CD8-positive, alpha-beta memory T cell (primary cell): ENCODE results near the gene RAI1. TPM values are rescaled to one million over a fixed set of nuclear protein-coding genes. Genes with fewer than 3 reads are reported as not detected.

Source experiments
- CTCF ChIA-PET: fragments of 350-600 bp; sonication (Branson Sonifier 250); formaldehyde crosslinking; loops from one replicate; lab custom pipeline; 2021; ENCODE audit warnings: antibody characterized with exemption; lab: Charles Lee
- POLR2A ChIA-PET: fragments of 350-600 bp; sonication (Branson Sonifier 250); formaldehyde crosslinking; loops from one replicate; lab custom pipeline; 2021; ENCODE audit warnings: antibody characterized with exemption; lab: Charles Lee
- DNase-seq, 5 donors: peaks; one replicate each; pipeline versions ENCODE4 v3.0.0 to v3.0.0-alpha.2; 2020 to 2022; ENCODE audit warnings: mixed read lengths in 1 of 5
- H3K27ac ChIP-seq: one replicate; pipeline ENCODE4 v1.7.0; 2013; ENCODE audit warnings: low read depth, mild to moderate bottlenecking, low read length, moderate library complexity
- H3K27me3 ChIP-seq: 2 replicates; pipeline ENCODE4 v1.7.0; 2013; ENCODE audit warnings: low read length, mild to moderate bottlenecking; ENCODE audit not compliant: insufficient read depth, poor library complexity, severe bottlenecking
- H3K36me3 ChIP-seq: 2 replicates; pipeline ENCODE4 v1.7.0; 2013; ENCODE audit warnings: mild to moderate bottlenecking, low read length, moderate library complexity; ENCODE audit not compliant: insufficient read depth
- H3K4me1 ChIP-seq: 2 replicates; pipeline ENCODE4 v1.7.0; 2013; ENCODE audit warnings: mild to moderate bottlenecking, low read length, moderate library complexity; ENCODE audit not compliant: insufficient read depth
- H3K4me3 ChIP-seq: 2 replicates; pipeline ENCODE4 v1.7.0; 2013; ENCODE audit warnings: mild to moderate bottlenecking, low read length
- H3K9me3 ChIP-seq: 2 replicates; pipeline ENCODE4 v1.7.0; 2013; ENCODE audit warnings: mild to moderate bottlenecking, low read length
- H3K27ac Mint-ChIP-seq, 8 donors: one replicate each; pipeline ENCODE4 v1.8.0; 2020 to 2021; ENCODE audit warnings: mixed read lengths in 8 of 8, mild to moderate bottlenecking in 6 of 8, inconsistent platforms in 3 of 8, moderate library complexity in 3 of 8
- H3K27me3 Mint-ChIP-seq, 2 donors: one replicate each; pipeline ENCODE4 v1.8.0; 2020 to 2021; ENCODE audit warnings: mixed read lengths in 2 of 2, mild to moderate bottlenecking in 1 of 2, moderate library complexity in 1 of 2
- H3K36me3 Mint-ChIP-seq, 3 donors: one replicate each; pipeline ENCODE4 v1.8.0; 2020 to 2021; ENCODE audit warnings: mixed read lengths in 3 of 3, inconsistent platforms in 1 of 3, mild to moderate bottlenecking in 1 of 3
- H3K4me1 Mint-ChIP-seq, 3 donors: one replicate each; pipeline ENCODE4 v1.8.0; 2020 to 2021; ENCODE audit warnings: mixed read lengths in 3 of 3, inconsistent platforms in 1 of 3, mild to moderate bottlenecking in 1 of 3
- H3K4me3 Mint-ChIP-seq, 7 donors: one replicate each; pipeline ENCODE4 v1.8.0; 2020 to 2021; ENCODE audit warnings: mixed read lengths in 7 of 7, mild to moderate bottlenecking in 6 of 7, moderate library complexity in 4 of 7, inconsistent platforms in 2 of 7
- H3K9me3 Mint-ChIP-seq, 5 donors: one replicate each; pipeline ENCODE4 v1.8.0; 2020 to 2022; ENCODE audit warnings: mixed read lengths in 5 of 5, mild to moderate bottlenecking in 3 of 5, moderate library complexity in 2 of 5, inconsistent platforms in 1 of 5
- polyA plus RNA-seq: library from polyadenylated mRNA; unstranded; fragments of 300-500 nt; fragmentation: Illumina TruSeq; gene quantifications from one replicate; pipeline ENCODE4 v1.2.3, GENCODE V29; 2021
- total RNA-seq, 2 experiments: library from RNA; stranded (reverse); gene quantifications; one replicate each; pipeline ENCODE4 v1.2.3, GENCODE V29; 2021

The RAI1 gene
- total and polyA plus RNA-seq, 3 experiments from 2014 or later, result 5.6 to 20.2 (median 19.7) TPM

DNA sequence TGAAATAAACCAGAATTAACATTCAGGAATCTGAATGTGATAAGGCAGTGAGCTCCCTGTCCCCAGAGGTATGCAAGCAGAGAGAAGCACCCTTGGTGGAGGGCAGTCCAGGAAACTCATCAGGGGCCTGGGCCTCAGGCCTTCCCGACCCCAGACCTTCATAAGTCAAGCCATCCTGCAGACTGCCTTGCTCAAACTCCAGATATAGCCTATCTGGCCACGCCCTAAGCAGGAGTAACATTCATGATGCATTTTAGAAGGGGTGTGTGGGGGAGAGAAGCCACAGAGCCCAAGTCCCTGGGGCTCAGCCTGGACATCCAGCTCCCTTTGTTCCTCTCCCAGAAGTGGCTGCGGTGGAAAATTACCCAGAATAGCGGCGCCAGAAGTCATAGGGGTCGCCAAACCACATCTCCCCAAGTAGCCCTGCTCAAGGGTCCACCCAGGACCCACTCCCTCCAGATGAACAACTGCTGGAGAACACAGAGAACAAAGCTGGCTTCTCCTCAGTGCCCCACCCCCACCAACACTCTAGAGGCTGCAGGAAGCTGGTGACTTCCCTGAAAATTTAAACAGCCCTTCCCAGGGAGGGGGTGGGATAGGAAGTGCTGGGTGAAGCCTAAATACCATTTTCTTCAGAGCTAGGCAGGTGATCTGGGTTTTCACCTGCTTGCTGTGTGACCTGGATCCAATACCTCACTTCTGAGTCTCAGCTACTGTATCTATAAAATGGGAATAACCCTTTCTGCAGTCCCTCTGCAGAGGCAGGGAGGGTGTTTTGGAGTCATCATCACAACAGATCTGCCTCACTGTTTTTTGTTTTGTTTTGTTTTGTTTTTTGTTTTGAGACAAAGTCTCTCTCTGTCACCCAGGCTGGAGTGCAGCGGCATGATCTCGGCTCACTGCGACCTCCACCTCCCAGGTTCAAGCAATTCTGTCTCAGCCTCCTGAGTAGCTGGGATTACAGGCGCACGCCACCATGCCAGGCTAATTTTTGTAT lies 157.0 kb downstream of the RAI1 start:
- H3K27ac Mint-ChIP-seq, result peak overlapping the region in 7 of 8 donors; percentile 95 to 99 (median 98)
- H3K27me3 ChIP-seq, result no peaks in the 10 kb centered on the region
- no peak for DNase-seq
- CTCF ChIA-PET, result interaction anchor here (0.9 to 1.3 kb wide), 3 partner anchors 11 to 25 kb away, joined by 4 to 5 read pairs (median 5); no protein-coding TSS in a partner anchor
- H3K4me1 Mint-ChIP-seq, result peaks cover 50 to 67% (median 52%) of the 10 kb centered on the region in 3 donors
- H3K4me1 ChIP-seq, result peaks cover 65% of the 10 kb centered on the region
- peak overlapping the region; percentile 74 to 94 (median 88) for H3K4me3 Mint-ChIP-seq
- no peaks in the 10 kb centered on the region for H3K36me3 ChIP-seq
- H3K9me3 ChIP-seq, result no peaks in the 10 kb centered on the region
- H3K36me3 Mint-ChIP-seq, result peaks cover 0 to 6% (median 0%) of the 10 kb centered on the region in 3 donors
- POLR2A ChIA-PET, result interaction anchor here (0.6 to 1.5 kb wide), 4 partner anchors 11 to 18 kb away, joined by 3 to 4 read pairs (median 3); no protein-coding TSS in a partner anchor
- H3K27ac ChIP-seq, result peak overlapping the region; percentile 97
- H3K27me3 Mint-ChIP-seq, result peaks cover 0 to 7% of the 10 kb centered on the region in 2 donors
- no peak overlapping the region for H3K4me3 ChIP-seq
- peaks cover 0 to 3% (median 0%) of the 10 kb centered on the region in 5 donors for H3K9me3 Mint-ChIP-seq

DNA sequence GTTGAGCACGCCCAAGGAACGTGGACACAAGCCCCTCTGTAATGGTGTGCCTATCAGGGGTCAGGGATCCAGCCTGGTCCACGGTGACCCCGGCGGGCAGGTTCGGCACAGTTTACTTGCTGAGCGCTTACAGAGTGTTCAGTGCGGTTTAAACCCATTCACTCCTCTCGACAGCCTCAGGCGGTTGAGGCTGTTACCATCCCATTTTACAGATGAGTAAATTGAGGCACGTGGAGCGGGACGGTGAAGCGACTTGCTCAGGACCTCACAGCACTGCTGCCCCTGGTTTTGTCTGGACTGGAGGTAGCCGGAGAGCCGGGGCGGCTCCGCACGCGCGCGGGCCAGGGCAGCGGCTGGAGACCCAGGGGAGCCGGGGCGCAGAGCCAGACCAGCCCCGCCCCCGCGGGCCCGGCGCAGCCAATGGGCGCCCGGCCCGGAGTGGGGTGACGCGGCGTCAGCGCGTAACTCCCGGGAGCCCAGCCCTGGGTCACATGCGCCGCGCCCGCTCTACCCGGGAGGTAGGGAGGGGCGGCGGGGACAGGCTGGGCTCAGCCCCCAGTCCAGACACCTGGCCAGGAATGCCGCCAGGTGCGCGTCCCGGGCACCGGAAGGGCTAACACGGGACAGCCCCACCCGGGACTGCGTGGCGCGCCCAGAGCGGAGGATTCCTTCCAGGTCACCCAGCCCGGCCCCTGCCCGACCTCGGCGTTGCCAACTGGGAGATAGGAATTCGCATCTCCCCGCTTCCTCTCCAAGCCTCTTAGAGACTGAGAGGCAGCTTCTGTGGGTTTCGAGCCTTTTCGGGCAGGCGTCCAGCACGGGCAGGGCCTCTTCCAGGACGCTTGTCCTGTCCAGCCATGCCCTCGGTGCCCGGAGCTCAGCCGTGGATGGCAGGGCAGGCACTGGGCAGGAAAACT lies 158.8 kb downstream of the RAI1 start:
- Histone ChIP-seq H3K4me3 (peak overlapping the region; percentile 75), H3K36me3 (no peaks in the 10 kb centered on the region), H3K4me1 (peaks cover 48% of the 10 kb centered on the region), H3K9me3 (no peaks in the 10 kb centered on the region), H3K27me3 (no peaks in the 10 kb centered on the region), H3K27ac (peak overlapping the region; percentile 97)
- Mint-ChIP-seq H3K27ac (peak overlapping the region; percentile 53 to 99 (median 92)), H3K9me3 (peaks cover 0 to 3% (median 0%) of the 10 kb centered on the region in 5 donors), H3K36me3 (peaks cover 0 to 2% (median 0%) of the 10 kb centered on the region in 3 donors), H3K27me3 (peaks cover 0 to 7% of the 10 kb centered on the region in 2 donors), H3K4me1 (peaks cover 33 to 49% (median 35%) of the 10 kb centered on the region in 3 donors), H3K4me3 (peak overlapping the region; percentile 69 to 88 (median 74))
- peak; percentile 75 to 81 (median 78) for DNase-seq
- POLR2A ChIA-PET, result interaction anchor here (0.5 to 1.1 kb wide), 2 partner anchors 9 to 14 kb away, joined by 3 to 6 read pairs; no protein-coding TSS in a partner anchor
- CTCF ChIA-PET, result interaction anchor here (1.2 to 1.7 kb wide), 2 partner anchors 10 to 35 kb away, joined by 5 to 8 read pairs; no protein-coding TSS in a partner anchor

DNA sequence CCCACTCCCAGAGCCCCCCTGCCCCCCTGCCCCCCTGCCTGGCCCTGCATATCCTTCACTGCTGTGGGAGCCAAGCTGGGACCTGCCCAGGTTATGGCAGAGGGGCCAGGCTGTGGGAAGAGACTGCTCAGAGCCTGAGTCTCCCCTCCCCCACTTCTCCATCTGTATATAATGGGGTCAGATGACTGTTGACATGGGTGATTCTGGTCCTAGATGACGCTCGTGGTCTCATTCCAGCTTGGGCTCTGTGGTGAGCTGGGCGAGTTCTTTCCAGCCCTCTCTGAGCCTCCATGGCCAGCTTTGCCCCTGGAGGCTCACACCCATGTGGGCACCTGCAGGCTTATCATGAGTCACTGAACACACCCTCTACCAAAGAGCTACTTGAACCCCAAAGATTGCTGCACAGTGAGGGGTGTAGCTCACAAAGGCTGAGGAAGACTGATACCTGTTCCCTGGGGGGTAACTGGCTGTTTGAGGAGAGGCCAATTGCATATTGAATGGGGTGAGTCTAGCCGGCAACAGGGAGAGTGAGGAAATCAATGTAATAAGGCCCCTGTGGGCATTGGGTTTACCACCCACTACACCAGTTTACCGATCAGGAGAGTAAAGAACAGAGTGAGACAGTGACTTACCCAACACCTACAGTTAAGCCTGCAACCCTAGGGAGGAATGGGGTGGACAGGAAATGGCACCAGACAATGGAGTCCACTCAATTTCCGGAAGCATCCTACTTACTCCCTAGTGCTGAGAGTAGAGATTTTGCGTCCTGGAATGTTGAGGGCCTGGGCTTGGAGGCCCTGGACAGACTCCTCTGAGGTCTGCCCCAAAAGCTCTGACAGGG lies 159.7 kb downstream of the RAI1 start:
- H3K36me3 Mint-ChIP-seq, result peaks cover 0 to 2% (median 0%) of the 10 kb centered on the region in 3 donors
- Histone ChIP-seq H3K36me3 (no peaks in the 10 kb centered on the region), H3K4me3 (no peak overlapping the region), H3K27me3 (no peaks in the 10 kb centered on the region), H3K9me3 (no peaks in the 10 kb centered on the region), H3K4me1 (peaks cover 39% of the 10 kb centered on the region), H3K27ac (peak overlapping the region; percentile 97)
- ChIA-PET POLR2A (interaction anchor here (0.5 to 1.4 kb wide), 3 partner anchors 8 to 19 kb away, joined by 3 to 6 read pairs (median 3); no protein-coding TSS in a partner anchor), CTCF (interaction anchor here (1.2 to 1.7 kb wide), 2 partner anchors 9 to 36 kb away, joined by 5 to 8 read pairs; no protein-coding TSS in a partner anchor)
- H3K4me3 Mint-ChIP-seq, result peak overlapping the region; percentile 14 to 91 (median 74)
- peak in 1 of 5 donors; percentile 32 for DNase-seq
- H3K27me3 Mint-ChIP-seq, result peaks cover 0 to 3% of the 10 kb centered on the region in 2 donors
- H3K4me1 Mint-ChIP-seq, result peaks cover 25 to 40% (median 26%) of the 10 kb centered on the region in 3 donors
- H3K9me3 Mint-ChIP-seq, result peaks cover 0 to 2% (median 0%) of the 10 kb centered on the region in 5 donors
- peak overlapping the region; percentile 46 to 95 (median 92) for H3K27ac Mint-ChIP-seq

DNA sequence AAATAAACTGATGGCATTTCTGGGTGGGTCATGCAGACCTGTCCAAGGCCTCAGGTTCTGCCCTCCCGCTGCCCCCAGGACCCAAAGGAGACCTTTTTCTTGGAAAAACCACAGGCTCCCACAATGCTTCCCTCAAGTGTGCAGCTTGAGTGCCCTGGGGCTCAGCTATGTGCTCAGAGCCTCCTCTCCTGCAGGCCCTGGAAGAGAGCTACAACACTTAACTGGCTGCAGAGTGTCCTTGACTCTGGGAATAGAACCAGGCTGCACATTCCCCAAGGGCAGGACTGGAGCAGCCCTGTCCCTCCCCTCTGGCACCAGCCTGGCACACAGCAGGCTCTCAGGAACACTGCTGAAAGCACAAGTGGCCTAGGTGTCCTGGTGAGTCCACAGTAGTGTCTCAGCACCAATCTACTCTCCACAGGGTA lies 160.4 kb downstream of the RAI1 start:
- Histone ChIP-seq H3K27me3 (no peaks in the 10 kb centered on the region), H3K27ac (peak overlapping the region; percentile 97), H3K9me3 (no peaks in the 10 kb centered on the region), H3K36me3 (no peaks in the 10 kb centered on the region), H3K4me1 (peaks cover 38% of the 10 kb centered on the region), H3K4me3 (no peak overlapping the region)
- no peak for DNase-seq
- peaks cover 0 to 2% of the 10 kb centered on the region in 2 donors for H3K27me3 Mint-ChIP-seq
- CTCF ChIA-PET, result interaction anchor here (1.2 to 1.7 kb wide), 3 partner anchors 8 to 36 kb away, joined by 3 to 8 read pairs (median 5); no protein-coding TSS in a partner anchor
- peak overlapping the region in 5 of 8 donors; percentile 46 to 95 (median 94) for H3K27ac Mint-ChIP-seq
- no peaks in the 10 kb centered on the region for H3K9me3 Mint-ChIP-seq
- H3K36me3 Mint-ChIP-seq, result peaks cover 0 to 4% (median 0%) of the 10 kb centered on the region in 3 donors
- POLR2A ChIA-PET, result interaction anchor here (1.1 to 1.4 kb wide), 2 partner anchors 8 to 19 kb away, joined by 3 to 6 read pairs; no protein-coding TSS in a partner anchor
- peaks cover 22 to 43% (median 24%) of the 10 kb centered on the region in 3 donors for H3K4me1 Mint-ChIP-seq
- H3K4me3 Mint-ChIP-seq, result peak overlapping the region in 4 of 7 donors; percentile 14 to 91 (median 76)

DNA sequence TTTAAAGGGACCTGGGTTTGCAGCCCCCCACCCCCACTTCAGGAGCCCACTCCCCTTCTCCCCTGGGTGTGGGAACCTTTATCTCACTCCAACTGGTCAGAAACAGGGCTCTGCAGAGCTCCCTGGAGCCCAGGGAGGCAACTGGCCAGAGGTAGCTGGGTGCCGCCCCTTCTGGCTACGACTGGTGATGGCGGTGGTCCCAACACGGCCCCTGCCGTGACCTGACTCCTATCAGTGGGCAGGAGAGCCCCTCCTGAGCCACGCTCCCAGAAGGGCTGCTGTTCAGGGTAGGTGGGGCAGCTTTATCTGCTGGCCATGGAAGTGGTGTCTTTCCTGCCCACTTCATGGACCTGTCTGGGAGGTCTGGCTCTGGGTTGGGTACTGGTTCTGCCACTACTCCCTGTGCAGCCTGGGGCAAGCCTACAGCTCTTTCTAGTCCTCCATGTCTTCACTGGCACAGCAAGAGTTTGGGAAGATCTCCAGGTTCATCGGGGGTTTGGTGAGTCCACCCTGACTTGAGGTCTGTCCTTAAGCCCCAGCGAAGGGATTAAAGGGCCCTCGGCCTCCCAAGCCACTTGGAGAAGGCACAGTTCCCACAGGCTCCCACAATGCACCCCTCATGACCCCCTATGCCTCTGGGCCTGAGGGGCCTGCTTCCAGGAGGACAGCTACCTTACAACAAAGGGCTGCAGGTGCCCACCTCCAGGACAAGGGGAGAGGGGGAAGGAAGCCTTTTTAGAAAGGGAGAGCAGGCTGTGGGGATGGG lies 161.0 kb downstream of the RAI1 start:
- peak overlapping the region in 5 of 8 donors; percentile 29 to 94 (median 54) for H3K27ac Mint-ChIP-seq
- POLR2A ChIA-PET, result interaction anchor here (1.4 kb wide), 1 partner anchor 20 kb away, joined by 3 read pairs; no protein-coding TSS in a partner anchor

DNA sequence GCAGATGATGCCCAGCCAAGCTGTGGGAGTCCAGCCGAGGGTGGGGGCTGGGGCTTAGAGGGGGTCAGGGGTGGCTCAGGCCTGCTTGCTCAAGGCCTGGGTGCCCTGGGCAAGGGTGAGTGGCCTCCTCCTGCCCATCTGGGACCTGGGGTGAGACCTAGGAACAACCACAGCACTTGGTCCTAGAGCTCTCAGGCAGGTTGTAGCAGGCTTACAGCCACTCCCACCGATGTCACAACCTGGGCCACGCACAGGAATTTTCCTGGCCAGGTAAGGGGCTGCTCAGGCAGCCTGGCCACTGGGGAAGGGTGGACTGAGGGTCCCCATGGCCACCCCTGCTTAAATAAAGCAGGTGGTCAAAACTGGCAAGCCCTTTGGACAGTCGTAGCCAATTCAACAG lies 161.8 kb downstream of the RAI1 start:
- H3K27ac Mint-ChIP-seq, result peak overlapping the region in 1 of 8 donors; percentile 46
- Histone ChIP-seq H3K4me3 (no peak overlapping the region), H3K9me3 (no peaks in the 10 kb centered on the region), H3K4me1 (peaks cover 33% of the 10 kb centered on the region), H3K36me3 (no peaks in the 10 kb centered on the region), H3K27me3 (no peaks in the 10 kb centered on the region), H3K27ac (no peak overlapping the region)
- H3K4me1 Mint-ChIP-seq, result peaks cover 18 to 46% (median 22%) of the 10 kb centered on the region in 3 donors
- DNase-seq, result no peak
- H3K9me3 Mint-ChIP-seq, result no peaks in the 10 kb centered on the region
- POLR2A ChIA-PET, result no interaction called here
- peaks cover 0 to 2% (median 0%) of the 10 kb centered on the region in 3 donors for H3K36me3 Mint-ChIP-seq
- CTCF ChIA-PET, result no interaction called here
- no peak overlapping the region for H3K4me3 Mint-ChIP-seq
- H3K27me3 Mint-ChIP-seq, result no peaks in the 10 kb centered on the region

More for the DNA sequence above, 161.0 kb downstream of the RAI1 start:
- peaks cover 34% of the 10 kb centered on the region for H3K4me1 ChIP-seq
- no peaks in the 10 kb centered on the region for H3K27me3 ChIP-seq
- no peak overlapping the region for H3K4me3 ChIP-seq
- Mint-ChIP-seq H3K36me3 (peaks cover 0 to 2% (median 0%) of the 10 kb centered on the region in 3 donors), H3K27me3 (peaks cover 0 to 2% of the 10 kb centered on the region in 2 donors), H3K4me1 (peaks cover 18 to 46% (median 20%) of the 10 kb centered on the region in 3 donors), H3K9me3 (no peaks in the 10 kb centered on the region), H3K4me3 (peak overlapping the region in 2 of 7 donors; percentile 14 to 69)
- H3K36me3 ChIP-seq, result no peaks in the 10 kb centered on the region
- DNase-seq, result no peak
- CTCF ChIA-PET, result interaction anchor here (1.2 to 1.7 kb wide), 2 partner anchors 20 to 37 kb away, joined by 3 to 5 read pairs; no protein-coding TSS in a partner anchor
- no peaks in the 10 kb centered on the region for H3K9me3 ChIP-seq
- peak overlapping the region; percentile 97 for H3K27ac ChIP-seq
